AG04450 (cell line): ENCODE results near the gene BCL11A. TPM values are rescaled to one million over a fixed set of nuclear protein-coding genes. Genes with fewer than 3 reads are reported as not detected.

Experiments
- CTCF ChIA-PET: fragments of 300-600, 350-600 bp; formaldehyde crosslinking; extraction: SDS; loops from one replicate; lab custom pipeline; 2022; ENCODE audit warnings: antibody characterized with exemption, inconsistent platforms; lab: Charles Lee
- POLR2A ChIA-PET: fragments of 350-600 bp; formaldehyde crosslinking; extraction: SDS; loops from one replicate; lab custom pipeline; 2021; ENCODE audit warnings: antibody characterized with exemption, inconsistent platforms; lab: Yijun Ruan, JAX
- DNase-seq: peaks from one replicate; pipeline ENCODE4 v3.0.0-alpha.2; 2011; ENCODE audit warnings: low read depth, low spot score
- H3K27ac ChIP-seq: one replicate; pipeline ENCODE4 v1.5.1; 2012; ENCODE audit warnings: low read depth, low read length, control low read depth
- H3K27me3 ChIP-seq: one replicate; pipeline ENCODE4 v1.6.0; 2012; ENCODE audit warnings: low read length; ENCODE audit not compliant: control insufficient read depth, insufficient read depth
- H3K4me3 ChIP-seq: 2 replicates; pipeline ENCODE4 v1.5.1; 2011; ENCODE audit warnings: mild to moderate bottlenecking, low read depth, low read length, control low read depth
- H3K9me3 ChIP-seq: 2 replicates; pipeline ENCODE4 v1.5.1; 2012; ENCODE audit warnings: low read length; ENCODE audit not compliant: control insufficient read depth, insufficient read depth
- polyA plus RNA-seq: library from polyadenylated mRNA; depleted of rRNA; stranded (reverse); fragments of >200 nt; gene quantifications from 2 replicates; pipeline ENCODE4 v1.2.3, GENCODE V29; 2011
- TF ChIP-seq, protein P1 (sequence below): IDR thresholded peaks from 2 replicates; pipeline ENCODE4 v1.5.1; 2011; ENCODE audit warnings: low read depth, low read length, control low read depth, inconsistent platforms

The BCL11A gene
- polyA plus RNA-seq, 1 experiment = 1.1 TPM

DNA sequence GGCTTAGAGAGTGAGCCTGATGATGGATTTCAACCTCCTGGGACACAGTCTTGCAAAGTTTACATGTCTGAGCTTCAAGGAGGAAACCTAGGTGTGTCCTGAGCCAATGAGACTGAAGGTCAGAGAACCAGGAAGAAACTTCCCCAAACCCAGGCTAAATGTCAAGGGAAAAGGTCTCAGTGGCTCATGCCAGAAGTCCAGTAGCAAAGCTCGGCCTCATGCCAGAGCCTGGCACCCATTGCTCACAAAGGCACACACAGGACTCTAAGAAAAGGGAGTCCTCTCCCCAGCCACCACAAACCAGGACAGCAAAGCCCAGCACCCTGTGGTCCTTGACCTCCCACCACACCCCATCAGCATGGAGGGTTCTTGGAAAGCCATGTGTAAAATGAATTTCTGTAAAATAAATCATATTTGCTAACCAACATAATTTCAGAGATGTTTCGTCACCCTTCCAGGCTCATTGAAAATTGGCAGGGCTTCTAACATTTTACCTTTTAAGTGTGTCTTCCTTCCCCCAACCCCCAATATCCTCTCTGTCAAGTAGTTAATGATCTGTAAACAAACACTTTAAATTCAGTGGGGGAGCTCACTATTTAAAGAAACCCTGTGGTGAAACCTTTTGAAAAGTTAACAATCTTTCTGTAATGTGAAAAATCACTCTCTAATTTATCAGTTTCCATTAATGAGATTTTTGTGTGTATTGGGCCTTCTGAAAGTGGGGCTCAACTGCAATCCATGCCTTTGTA is 77.1 kb downstream of the BCL11A start:
- ChIA-PET POLR2A (no interaction called here), CTCF (interaction anchor here (0.5 kb wide), 1 partner anchor 85 kb away, joined by 3 read pairs; no protein-coding TSS in a partner anchor)
- TF ChIP-seq, protein P1, sequence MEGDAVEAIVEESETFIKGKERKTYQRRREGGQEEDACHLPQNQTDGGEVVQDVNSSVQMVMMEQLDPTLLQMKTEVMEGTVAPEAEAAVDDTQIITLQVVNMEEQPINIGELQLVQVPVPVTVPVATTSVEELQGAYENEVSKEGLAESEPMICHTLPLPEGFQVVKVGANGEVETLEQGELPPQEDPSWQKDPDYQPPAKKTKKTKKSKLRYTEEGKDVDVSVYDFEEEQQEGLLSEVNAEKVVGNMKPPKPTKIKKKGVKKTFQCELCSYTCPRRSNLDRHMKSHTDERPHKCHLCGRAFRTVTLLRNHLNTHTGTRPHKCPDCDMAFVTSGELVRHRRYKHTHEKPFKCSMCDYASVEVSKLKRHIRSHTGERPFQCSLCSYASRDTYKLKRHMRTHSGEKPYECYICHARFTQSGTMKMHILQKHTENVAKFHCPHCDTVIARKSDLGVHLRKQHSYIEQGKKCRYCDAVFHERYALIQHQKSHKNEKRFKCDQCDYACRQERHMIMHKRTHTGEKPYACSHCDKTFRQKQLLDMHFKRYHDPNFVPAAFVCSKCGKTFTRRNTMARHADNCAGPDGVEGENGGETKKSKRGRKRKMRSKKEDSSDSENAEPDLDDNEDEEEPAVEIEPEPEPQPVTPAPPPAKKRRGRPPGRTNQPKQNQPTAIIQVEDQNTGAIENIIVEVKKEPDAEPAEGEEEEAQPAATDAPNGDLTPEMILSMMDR = no peak
- no peak overlapping the region for H3K4me3 ChIP-seq
- H3K27ac ChIP-seq = no peak overlapping the region
- no peaks in the 10 kb centered on the region for H3K9me3 ChIP-seq
- H3K27me3 ChIP-seq = no peaks in the 10 kb centered on the region
- DNase-seq = no peak

DNA sequence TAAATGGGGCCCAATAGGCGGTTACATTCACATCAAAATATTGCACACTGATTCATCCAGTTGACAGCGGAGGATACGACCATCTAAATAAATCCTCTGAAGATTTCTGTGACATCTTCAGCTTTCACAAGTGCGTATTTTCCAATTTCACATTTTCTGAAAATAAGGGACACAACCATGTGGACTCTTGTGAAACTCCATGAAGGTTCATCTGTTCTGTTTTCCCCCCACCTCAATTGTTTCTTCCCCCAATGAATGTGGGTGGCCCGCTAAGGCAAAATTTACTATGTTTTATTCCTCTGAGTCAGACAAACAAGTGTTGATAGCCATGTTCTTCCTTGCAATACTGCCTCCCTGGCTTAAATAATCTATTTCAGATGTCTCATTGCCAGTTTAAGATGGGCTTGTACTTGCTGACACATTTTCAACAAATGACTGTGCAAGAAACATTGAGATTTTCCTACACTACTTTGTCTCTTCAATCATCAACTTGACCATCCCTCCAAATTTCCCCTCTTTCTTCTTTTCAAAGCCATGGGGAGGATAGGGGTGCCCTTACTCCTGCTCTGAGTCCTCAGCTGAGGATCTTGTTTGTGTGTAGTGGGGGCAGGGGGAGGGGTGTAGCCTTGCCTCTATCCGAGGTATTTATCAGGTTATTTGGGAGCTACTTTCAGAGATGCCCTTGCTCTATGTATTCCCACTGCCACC is 78.2 kb downstream of the BCL11A start:
- CTCF ChIA-PET = no interaction called here
- Histone ChIP-seq H3K9me3 (no peaks in the 10 kb centered on the region), H3K4me3 (no peak overlapping the region), H3K27ac (no peak overlapping the region), H3K27me3 (no peaks in the 10 kb centered on the region)
- POLR2A ChIA-PET = no interaction called here
- TF ChIP-seq, protein P1 = no peak
- DNase-seq = no peak

- H3K9me3 ChIP-seq = no peaks in the 10 kb centered on the region
- no peak overlapping the region for H3K4me3 ChIP-seq
- TF ChIP-seq, protein P1 = no peak
- ChIA-PET POLR2A (no interaction called here), CTCF (no interaction called here)
- no peak for DNase-seq
- H3K27ac ChIP-seq = no peak overlapping the region
- H3K27me3 ChIP-seq = no peaks in the 10 kb centered on the region
These were observed 79.2 kb downstream of the BCL11A start for GRCh38 chr2:60474301-60474700.

- Histone ChIP-seq H3K9me3 (no peaks in the 10 kb centered on the region), H3K27ac (no peak overlapping the region), H3K27me3 (no peaks in the 10 kb centered on the region), H3K4me3 (no peak overlapping the region)
- no peak for DNase-seq
- ChIA-PET POLR2A (no interaction called here), CTCF (no interaction called here)
- TF ChIP-seq, protein P1 = no peak
These were observed 79.9 kb downstream of the BCL11A start for GRCh38 chr2:60473546-60473945.

DNA sequence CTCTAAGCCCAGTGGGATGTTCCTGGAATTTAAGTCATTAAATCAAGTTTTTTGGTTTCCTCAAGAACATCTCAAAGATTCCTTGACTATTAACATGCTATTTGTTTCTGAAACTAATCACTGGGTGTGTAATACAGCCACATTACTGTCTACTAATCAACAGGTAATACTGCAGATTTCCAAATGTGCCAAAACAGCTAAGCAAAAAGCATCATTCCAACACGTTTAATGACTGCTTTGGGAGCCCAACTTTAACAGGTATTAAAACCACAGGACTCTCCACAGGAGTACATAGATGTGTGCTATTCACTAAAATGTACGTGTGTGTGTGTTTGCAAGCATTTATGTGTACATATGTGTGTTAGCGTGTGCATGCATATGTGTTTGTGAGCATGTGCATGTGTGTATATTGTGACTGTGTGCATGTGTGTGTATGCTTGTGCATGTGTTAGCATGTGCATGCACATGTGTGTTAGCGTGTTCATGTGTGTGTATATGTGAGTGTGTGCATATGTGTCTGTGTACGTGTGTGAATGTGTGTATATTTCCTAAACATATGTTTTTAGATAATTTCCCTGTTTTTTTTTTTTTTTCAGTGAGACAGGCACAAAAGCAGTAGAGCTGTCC is 80.7 kb downstream of the BCL11A start:
- no peak for DNase-seq
- Histone ChIP-seq H3K4me3 (no peak overlapping the region), H3K27ac (no peak overlapping the region), H3K9me3 (no peaks in the 10 kb centered on the region), H3K27me3 (no peaks in the 10 kb centered on the region)
- ChIA-PET POLR2A (no interaction called here), CTCF (no interaction called here)
- TF ChIP-seq, protein P1 = no peak
